ENCODE results near the gene FARS2. TPM values are rescaled to one million over a fixed set of nuclear protein-coding genes. Genes with fewer than 3 reads are reported as not detected.
A peak's percentile ranks its signal among the peaks of the same experiment; 100 is the strongest.

Gene FARS2
- total and polyA plus RNA-seq, 2 donors (not counting 1 experiment from before 2014, with no cell fraction given): 33.0 to 35.5 TPM

DNA sequence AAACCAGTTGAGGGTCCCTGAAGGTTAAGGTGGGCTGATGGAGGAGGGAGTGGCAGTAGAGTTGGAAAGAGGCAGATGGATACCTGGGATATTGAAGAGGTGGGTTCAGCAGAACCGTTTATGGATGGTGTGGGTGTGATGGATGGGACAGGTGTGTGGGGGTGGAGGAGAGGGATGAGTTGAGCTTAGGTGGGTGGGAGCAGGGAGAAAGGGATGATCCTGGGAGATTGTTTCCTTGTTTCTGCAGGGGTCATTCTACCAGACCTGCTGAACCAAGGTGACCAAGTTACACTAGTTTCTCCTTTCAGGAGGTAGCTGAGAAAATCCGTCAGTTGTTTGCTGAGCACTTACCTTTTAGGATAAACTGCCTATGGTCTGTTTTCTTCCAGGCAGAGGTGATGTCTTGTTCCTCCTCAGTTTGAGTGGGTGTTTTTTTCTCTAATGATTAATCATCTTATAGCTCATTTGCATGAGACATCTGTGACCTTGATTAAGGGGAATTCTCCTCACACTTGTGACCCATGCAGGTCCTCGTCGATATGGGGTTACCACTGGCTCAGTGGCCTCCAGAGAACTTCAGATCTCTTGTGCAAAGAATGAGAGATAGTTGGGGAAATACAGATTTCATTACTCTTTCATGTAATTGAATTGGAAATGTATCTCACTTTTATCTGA, 53.0 kb downstream of the FARS2 start:
- TF ChIP-seq, protein P1, sequence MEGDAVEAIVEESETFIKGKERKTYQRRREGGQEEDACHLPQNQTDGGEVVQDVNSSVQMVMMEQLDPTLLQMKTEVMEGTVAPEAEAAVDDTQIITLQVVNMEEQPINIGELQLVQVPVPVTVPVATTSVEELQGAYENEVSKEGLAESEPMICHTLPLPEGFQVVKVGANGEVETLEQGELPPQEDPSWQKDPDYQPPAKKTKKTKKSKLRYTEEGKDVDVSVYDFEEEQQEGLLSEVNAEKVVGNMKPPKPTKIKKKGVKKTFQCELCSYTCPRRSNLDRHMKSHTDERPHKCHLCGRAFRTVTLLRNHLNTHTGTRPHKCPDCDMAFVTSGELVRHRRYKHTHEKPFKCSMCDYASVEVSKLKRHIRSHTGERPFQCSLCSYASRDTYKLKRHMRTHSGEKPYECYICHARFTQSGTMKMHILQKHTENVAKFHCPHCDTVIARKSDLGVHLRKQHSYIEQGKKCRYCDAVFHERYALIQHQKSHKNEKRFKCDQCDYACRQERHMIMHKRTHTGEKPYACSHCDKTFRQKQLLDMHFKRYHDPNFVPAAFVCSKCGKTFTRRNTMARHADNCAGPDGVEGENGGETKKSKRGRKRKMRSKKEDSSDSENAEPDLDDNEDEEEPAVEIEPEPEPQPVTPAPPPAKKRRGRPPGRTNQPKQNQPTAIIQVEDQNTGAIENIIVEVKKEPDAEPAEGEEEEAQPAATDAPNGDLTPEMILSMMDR (IDR thresholded peaks at IDR 0.05): no peak
- no peak for TF ChIP-seq EZH2 (IDR thresholded peaks at IDR 0.05; ENCODE audit: borderline replicate concordance, insufficient read depth, low read depth, low read length, poor library complexity, severe bottlenecking)
- no peak overlapping the region for H3K4me3 ChIP-seq (ENCODE audit: control extremely low read depth in 1 of 5, extremely low read depth in 1 of 5, insufficient read depth in 1 of 5, low read depth in 2 of 5, low read length in 4 of 5)
- ATAC-seq (ENCODE audit: low read depth) (peak; percentile 45), DNase-seq (no peak)
- Mint-ChIP-seq H3K27ac (peak overlapping the region; percentile 34), H3K4me1 (peaks cover 49% of the 10 kb centered on the region), H3K9me3 (ENCODE audit: insufficient read depth) (no peaks in the 10 kb centered on the region), H3K27me3 (no peaks in the 10 kb centered on the region), H3K4me3 (peak overlapping the region; percentile 0)
- H3K79me2 ChIP-seq (ENCODE audit: control insufficient read depth, insufficient read depth, low read length): peaks cover 18% of the 10 kb centered on the region
- H2AFZ ChIP-seq (ENCODE audit: insufficient read depth, low read depth, low read length, poor library complexity, severe bottlenecking): no peak overlapping the region
- H3K4me2 ChIP-seq (replicated peaks; ENCODE audit: low read depth, low read length, poor library complexity, severe bottlenecking): no peak overlapping the region
- no peak overlapping the region for H3K27ac ChIP-seq (ENCODE audit: low read length in 2 of 2)
- no peaks in the 10 kb centered on the region for H3K27me3 ChIP-seq (replicated peaks in 1 of 4; ENCODE audit: control extremely low read depth in 1 of 4, control insufficient read depth in 3 of 4, insufficient read depth in 4 of 4, low read length in 3 of 4)
- no peaks in the 10 kb centered on the region for H3K36me3 ChIP-seq (replicated peaks in 1 of 2; ENCODE audit: control extremely low read depth in 1 of 2, control insufficient read depth in 1 of 2, extremely low read depth in 1 of 2, insufficient read depth in 2 of 2, low read length in 1 of 2)
- POLR2A ChIA-PET: no interaction called here
- CTCF ChIA-PET: interaction anchor here (0.8 to 1.2 kb wide), 2 partner anchors 8 to 11 kb away, joined by 3 to 4 read pairs; no protein-coding TSS in a partner anchor
- H3K4me1 ChIP-seq (ENCODE audit: control insufficient read depth in 2 of 2, insufficient read depth in 2 of 2, low read length in 2 of 2): peaks cover 10 to 12% of the 10 kb centered on the region in 2 donors
- peaks cover 5% of the 10 kb centered on the region for H4K20me1 ChIP-seq (ENCODE audit: control insufficient read depth, insufficient read depth, low read length, poor library complexity, severe bottlenecking)
- 85% methylated on average over 1 of the region's 4 CpGs for WGBS (ENCODE audit: insufficient coverage)
- H3K9ac ChIP-seq (ENCODE audit: low read length): no peak overlapping the region
- H3K9me3 ChIP-seq (ENCODE audit: control extremely low read depth in 1 of 3, control insufficient read depth in 2 of 3, insufficient read depth in 1 of 3, low read length in 2 of 3): peaks cover 0 to 4% (median 0%) of the 10 kb centered on the region in 3 donors
- intact Hi-C loops (cut with micrococcal nuclease): no loop called here

DNA sequence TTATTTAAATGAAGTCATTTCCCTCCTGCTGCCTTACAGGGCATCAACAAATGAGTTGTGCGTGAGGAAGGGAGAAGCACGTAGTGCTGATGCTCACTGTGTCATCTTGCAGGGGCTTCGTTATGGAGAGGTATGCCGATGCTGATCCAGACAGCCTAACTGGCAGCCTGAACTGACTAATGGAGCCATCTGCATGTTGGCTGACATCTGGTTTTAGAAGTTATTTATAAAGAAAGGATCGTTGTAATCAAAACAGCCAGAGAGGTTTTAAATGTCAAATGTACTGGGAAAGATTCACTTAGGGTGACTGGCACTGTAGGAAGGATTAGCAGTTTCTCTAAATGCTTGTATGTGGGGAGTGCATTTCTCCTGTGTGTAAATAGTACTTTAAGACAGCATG, 54.6 kb downstream of the FARS2 start:
- Histone ChIP-seq H3K4me3 (ENCODE audit: control extremely low read depth in 1 of 5, extremely low read depth in 1 of 5, insufficient read depth in 1 of 5, low read depth in 2 of 5, low read length in 4 of 5) (no peak overlapping the region), H3K9ac (ENCODE audit: low read length) (no peak overlapping the region), H3K4me1 (ENCODE audit: control insufficient read depth in 2 of 2, insufficient read depth in 2 of 2, low read length in 2 of 2) (peaks cover 10 to 12% of the 10 kb centered on the region in 2 donors), H2AFZ (ENCODE audit: insufficient read depth, low read depth, low read length, poor library complexity, severe bottlenecking) (no peak overlapping the region), H3K27ac (ENCODE audit: low read length in 2 of 2) (no peak overlapping the region), H4K20me1 (ENCODE audit: control insufficient read depth, insufficient read depth, low read length, poor library complexity, severe bottlenecking) (peaks cover 5% of the 10 kb centered on the region), H3K4me2 (replicated peaks; ENCODE audit: low read depth, low read length, poor library complexity, severe bottlenecking) (no peak overlapping the region), H3K9me3 (ENCODE audit: control extremely low read depth in 1 of 3, control insufficient read depth in 2 of 3, insufficient read depth in 1 of 3, low read length in 2 of 3) (peaks cover 0 to 4% (median 0%) of the 10 kb centered on the region in 3 donors), H3K27me3 (replicated peaks in 1 of 4; ENCODE audit: control extremely low read depth in 1 of 4, control insufficient read depth in 3 of 4, insufficient read depth in 4 of 4, low read length in 3 of 4) (no peaks in the 10 kb centered on the region), H3K36me3 (replicated peaks in 1 of 2; ENCODE audit: control extremely low read depth in 1 of 2, control insufficient read depth in 1 of 2, extremely low read depth in 1 of 2, insufficient read depth in 2 of 2, low read length in 1 of 2) (no peaks in the 10 kb centered on the region), H3K79me2 (ENCODE audit: control insufficient read depth, insufficient read depth, low read length) (peaks cover 13% of the 10 kb centered on the region)
- Mint-ChIP-seq H3K27me3 (no peaks in the 10 kb centered on the region), H3K27ac (no peak overlapping the region), H3K4me3 (no peak overlapping the region), H3K4me1 (peaks cover 50% of the 10 kb centered on the region), H3K9me3 (ENCODE audit: insufficient read depth) (no peaks in the 10 kb centered on the region)
- CTCF ChIA-PET: no interaction called here
- intact Hi-C loops (cut with micrococcal nuclease): no loop called here
- POLR2A ChIA-PET: no interaction called here
- no peak for TF ChIP-seq EZH2 (IDR thresholded peaks at IDR 0.05; ENCODE audit: borderline replicate concordance, insufficient read depth, low read depth, low read length, poor library complexity, severe bottlenecking)
- TF ChIP-seq, protein P1 (IDR thresholded peaks at IDR 0.05): no peak
- DNase-seq (no peak), ATAC-seq (ENCODE audit: low read depth) (no peak)
- 84% methylated on average over 5 of the region's 5 CpGs for WGBS (ENCODE audit: insufficient coverage)
